Measurements from ENCODE around the gene RIMBP2.

RIMBP2 gene

DNA sequence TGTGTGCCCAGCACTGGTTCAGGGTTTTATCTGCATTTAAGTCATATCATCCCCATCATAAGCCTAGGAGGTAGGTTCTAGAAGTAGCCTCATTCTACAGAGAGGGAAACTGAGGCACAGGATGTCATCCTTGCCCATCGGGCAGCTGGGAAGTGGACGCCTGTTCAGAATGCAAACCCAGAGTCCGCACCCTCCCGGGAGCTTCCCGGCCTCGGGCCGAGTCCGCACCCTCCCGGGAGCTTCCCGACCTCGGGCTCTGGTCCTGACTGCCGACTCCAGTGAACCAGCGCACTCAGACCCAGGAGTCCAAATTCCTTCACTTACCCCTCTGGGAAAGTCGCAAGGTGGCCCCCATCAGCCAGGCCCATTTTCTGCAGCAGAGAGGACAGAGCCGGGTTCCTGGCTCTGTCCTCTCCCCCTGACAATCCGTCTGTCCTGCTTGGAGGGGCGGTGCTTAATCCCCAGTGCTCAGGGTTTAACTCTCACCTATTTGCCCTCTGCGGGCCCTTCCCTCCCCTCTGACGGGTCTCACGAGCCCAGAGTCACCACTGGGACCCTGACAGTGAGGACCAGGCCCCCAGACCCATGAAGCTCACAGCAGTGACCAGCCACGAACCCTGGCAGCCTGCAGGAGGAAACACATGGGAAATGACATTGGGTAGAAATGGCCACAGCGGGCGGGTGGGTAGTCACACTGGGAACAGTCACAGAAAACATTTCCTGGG lies 236.5 kb downstream of the RIMBP2 start:
- TF ChIP-seq, protein P1, sequence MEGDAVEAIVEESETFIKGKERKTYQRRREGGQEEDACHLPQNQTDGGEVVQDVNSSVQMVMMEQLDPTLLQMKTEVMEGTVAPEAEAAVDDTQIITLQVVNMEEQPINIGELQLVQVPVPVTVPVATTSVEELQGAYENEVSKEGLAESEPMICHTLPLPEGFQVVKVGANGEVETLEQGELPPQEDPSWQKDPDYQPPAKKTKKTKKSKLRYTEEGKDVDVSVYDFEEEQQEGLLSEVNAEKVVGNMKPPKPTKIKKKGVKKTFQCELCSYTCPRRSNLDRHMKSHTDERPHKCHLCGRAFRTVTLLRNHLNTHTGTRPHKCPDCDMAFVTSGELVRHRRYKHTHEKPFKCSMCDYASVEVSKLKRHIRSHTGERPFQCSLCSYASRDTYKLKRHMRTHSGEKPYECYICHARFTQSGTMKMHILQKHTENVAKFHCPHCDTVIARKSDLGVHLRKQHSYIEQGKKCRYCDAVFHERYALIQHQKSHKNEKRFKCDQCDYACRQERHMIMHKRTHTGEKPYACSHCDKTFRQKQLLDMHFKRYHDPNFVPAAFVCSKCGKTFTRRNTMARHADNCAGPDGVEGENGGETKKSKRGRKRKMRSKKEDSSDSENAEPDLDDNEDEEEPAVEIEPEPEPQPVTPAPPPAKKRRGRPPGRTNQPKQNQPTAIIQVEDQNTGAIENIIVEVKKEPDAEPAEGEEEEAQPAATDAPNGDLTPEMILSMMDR (IDR thresholded peaks at IDR 0.05), result no peak

DNA sequence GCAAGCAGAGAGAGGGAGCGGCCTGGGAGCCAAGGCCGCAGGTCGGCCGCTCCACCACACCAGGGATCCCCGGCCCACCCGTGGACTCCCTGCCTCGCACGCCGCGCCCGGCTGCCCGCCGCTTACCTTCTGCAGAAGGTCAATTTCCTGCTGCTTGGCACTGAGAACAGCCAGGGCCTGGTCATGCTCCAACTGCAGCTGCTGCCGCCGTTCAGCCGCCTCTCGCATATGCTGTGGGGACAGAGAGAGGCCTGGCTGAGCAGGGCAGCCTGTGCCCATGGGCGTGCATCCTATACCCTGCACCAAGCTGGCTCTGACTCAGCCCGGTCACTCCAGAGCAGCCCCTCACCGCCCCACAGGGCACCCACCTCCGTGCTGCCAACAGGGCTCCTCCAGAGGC lies 237.3 kb downstream of the RIMBP2 start:
- TF ChIP-seq, protein P1 (IDR thresholded peaks at IDR 0.05), result no peak

DNA sequence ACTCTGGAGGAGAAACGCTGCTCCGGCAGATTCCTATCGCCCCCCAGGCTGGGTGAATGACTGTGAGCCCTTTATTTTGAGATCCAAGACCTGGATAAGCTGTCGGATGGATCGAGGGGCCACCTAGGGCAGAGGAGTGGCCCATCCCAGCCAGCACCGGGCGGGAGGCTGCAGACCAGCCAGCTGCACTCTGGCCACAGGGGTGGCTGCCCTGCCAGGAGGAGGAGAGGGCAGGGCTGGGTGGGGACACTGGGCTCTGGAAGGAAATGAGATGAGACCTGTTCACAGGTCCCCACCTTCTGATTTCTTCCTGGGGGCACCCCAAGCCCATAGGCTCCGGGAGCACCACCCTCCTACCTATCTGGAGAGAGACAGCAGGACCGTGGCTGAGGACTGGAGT lies 238.4 kb downstream of the RIMBP2 start:
- TF ChIP-seq, protein P1 (IDR thresholded peaks at IDR 0.05), result no peak

DNA sequence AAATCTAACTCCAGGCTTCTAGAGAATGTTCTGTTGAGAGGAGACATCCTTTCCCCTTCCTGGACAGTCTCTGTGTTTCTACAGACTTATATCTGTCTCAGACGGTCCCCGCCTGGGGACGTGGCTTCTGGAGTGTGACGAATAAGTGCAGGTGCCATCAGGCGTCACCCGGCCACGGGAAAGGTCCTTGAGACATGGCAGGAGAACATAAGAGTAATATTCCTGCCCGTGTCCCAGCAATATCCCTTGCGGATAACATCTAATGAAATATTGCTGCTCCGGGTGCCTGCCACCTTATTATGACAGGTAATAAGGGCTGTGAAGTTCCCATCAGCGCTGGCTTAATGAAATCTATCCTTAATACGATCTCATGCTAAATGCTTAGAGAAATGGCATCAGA lies 238.8 kb downstream of the RIMBP2 start:
- TF ChIP-seq, protein P1 (IDR thresholded peaks at IDR 0.05), result no peak

DNA sequence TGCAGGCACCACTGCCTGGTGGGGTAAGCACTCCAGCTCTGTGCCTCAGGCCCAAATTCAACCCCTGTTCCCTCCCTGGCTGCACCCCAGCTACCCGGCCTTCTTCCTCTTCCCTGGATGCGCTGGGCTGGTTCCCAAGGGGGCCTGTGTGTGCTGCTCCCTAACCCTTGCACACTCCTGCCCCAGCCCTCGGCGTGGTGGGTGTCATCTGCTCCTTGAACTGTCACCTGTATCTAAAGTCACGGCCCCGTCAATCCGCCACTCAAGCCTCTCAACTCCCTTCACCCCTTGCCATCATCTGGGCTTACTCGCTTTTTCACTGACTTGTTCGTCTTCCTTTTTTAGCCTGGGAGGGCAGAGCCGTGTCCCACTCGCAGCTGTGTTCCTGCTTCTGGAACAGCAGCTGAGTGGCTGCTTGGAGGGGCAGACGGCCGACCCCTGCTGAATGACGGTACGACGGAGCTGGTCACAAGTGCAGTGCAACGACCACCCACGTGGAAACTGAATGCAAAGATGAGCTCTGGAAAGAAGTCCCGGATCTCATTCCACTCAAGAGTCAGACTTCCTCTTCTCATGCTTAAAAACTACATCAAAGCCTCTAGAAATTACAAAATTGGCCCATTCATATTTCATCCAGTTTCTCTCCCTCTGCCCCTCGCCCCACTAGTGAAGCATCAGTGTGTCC lies 239.5 kb downstream of the RIMBP2 start:
- TF ChIP-seq, protein P1 (IDR thresholded peaks at IDR 0.05), result no peak

DNA sequence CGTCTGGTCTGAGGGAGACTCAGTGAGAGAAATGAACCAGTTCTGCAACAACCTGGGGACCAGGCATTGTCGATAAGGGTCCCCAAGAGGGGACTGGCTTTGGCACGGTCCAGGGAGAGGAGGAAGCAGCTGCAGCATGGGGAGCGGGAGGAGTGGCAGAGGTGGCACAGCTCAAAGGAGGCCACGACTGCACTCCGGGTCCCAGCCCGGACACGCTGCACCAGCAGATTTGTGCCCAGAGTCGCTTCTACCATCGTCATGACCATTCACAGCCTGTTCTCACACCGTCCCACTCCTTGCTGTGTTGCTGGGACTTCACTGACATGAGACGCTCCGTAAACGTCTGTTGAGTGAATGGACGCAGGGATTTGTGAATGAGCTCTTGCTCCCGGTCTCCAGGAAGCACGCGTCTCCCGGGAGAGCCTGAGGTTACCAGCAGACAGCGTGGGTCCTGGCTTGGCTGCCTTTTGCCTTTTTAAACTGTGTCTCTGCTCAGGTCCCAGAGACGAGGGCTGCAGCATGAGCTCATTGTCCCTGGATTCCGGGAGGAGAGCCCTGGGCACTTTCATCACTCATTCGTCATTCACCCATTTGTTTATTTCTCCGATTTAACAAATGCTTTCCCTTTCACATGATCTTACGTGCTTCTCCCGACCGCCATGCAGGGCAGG lies 241.4 kb downstream of the RIMBP2 start:
- TF ChIP-seq, protein P1 (IDR thresholded peaks at IDR 0.05), result no peak

DNA sequence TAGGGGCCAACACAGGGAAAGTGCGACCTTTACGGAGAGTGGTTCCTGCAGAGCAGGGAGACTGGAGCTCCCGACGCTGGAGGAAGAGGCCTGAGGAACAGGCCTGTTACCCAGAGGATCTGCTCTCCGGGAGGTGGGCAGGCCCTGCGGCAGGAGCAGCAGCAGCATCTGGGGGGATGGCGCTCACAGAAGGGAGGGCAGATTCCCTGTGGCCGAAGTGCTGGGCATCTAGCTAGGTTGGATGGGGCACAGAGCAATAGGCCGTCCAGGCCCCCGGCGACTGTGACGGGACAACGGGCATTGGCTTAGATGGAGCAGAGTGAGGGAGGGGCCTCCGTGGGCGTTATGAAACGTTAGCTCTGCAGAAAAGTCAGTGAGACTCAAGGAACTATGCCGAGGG lies 242.8 kb downstream of the RIMBP2 start:
- TF ChIP-seq, protein P1 (IDR thresholded peaks at IDR 0.05), result no peak

All from LNCAP (cell line).